IPS-NIHi7 (cell line): ENCODE measurements around the gene MACROD2.
"Not testable (repeated sequence)": the region's sequence is repeated elsewhere in the genome, so short reads cannot be mapped to it uniquely, and the experiment has no call there.

Experiments
- DNase-seq: peaks from one replicate; pipeline ENCODE4 v3.0.0; 2012; ENCODE audit warnings: mixed read lengths; ENCODE audit errors: extremely low spot score

MACROD2 gene

GRCh38 chr20:14264869-14265268 is 269.6 kb downstream of the MACROD2 start:
- peak; percentile 48 for DNase-seq

- no peak for DNase-seq
These were observed 270.9 kb downstream of the MACROD2 start for GRCh38 chr20:14266246-14266645.

- not testable (repeated sequence) for DNase-seq
These were observed 275.4 kb downstream of the MACROD2 start for GRCh38 chr20:14270751-14271150.

GRCh38 chr20:14282140-14282539 is 286.8 kb downstream of the MACROD2 start:
- DNase-seq: no peak

DNA sequence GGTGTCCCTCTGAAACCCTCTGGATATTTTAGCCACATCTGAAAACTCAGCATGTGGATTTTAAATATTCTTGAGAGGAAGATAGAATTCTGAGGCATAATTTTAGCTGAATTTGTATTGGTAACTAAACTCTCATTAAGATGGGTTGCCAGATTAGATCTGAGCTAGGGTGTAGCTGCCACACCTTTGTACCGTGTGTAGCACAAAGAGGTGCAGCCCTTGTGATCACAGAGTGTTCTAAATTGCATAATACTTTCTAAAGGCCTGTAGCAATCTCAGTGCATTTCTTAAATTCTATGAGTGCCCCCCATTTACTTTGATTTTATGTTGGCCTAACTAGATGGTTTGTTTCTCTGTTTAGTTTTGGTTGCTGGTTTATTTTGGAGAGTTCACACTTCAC is 289.1 kb downstream of the MACROD2 start:
- no peak for DNase-seq

- DNase-seq: peak; percentile 11
These were observed 293.3 kb downstream of the MACROD2 start for GRCh38 chr20:14288341-14289330.

GRCh38 chr20:14291502-14291901 is 296.2 kb downstream of the MACROD2 start:
- DNase-seq: no peak

DNA sequence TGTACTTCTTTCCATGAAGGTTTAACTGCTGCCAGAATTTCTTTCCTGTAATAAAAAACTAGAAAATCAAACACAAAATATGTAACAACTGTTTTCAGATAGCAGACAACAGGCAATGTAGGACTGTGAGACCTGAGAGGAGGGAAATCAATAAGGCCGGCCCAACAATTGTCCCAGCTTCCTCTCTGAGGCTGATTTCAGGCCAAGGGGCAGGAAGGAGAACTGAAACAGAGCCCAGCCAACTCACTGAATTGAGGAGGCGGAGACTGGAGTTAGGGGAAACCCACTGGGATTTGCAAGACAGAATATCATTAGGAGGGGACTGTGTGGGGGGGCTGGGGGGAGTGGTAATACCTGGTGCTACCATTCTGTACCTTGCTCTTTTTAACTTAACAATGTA is 299.9 kb downstream of the MACROD2 start:
- peak; percentile 11 for DNase-seq

DNA sequence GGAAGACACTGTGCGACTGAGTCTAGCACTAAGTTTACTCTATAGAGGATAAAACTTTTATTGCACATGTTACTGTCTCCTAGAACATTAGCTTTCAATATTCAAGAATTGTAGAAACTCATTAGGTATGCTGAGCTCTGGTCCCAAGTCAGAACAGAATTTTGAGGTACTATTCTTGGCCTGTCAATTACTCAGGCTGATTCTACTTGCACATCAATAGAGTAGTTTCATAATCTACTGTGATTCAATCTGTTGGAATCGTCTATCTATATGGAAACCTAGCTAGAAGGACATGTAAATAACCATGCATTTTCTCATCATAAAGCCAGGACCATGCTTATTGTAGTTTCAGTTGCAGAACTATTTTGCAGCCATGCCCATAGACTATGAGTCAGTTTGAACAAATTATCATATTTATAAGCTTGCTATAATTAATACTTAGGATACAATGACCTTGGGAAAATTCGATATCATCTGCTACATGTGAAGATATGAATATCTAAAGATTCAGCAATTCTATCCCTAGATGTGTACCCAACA is 300.5 kb downstream of the MACROD2 start:
- DNase-seq: no peak

DNA sequence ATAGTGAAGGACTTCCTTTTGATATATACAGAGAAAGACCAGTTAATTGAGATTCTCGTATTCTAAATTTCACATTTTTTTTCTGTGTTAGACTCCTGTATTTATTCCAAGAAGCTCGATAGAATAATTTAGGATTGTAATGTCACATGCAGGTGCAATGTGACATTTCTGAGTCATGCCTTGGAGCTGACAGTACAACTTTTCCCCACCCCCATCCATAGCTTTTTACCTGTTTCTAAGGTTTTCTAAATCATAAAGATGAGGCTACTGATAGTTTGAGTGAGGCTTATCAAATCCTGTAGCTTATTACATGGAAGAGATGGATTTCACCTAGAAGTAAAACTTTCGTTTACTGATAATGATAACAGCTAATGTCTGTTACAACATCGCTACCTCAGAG is 304.5 kb downstream of the MACROD2 start:
- DNase-seq: no peak

DNA sequence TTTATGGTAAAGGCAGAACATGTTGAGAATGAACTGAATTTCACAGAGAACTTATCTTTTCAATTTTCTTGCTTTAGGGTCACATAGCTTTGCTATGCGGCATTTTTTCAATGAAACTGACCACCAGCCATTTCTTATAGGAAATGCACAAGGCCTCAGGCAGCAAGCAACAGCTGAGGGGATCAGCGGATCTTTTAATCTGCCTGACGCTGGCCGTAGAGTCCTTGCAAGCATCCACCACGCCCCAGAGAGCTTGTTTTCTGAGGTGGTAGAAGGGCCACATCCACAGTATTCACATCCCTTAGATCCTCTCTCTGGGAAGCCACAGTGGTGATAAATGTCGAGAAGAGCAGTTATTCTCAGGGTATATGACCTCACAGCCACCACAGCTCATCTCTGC is 307.8 kb downstream of the MACROD2 start:
- DNase-seq: no peak

DNA sequence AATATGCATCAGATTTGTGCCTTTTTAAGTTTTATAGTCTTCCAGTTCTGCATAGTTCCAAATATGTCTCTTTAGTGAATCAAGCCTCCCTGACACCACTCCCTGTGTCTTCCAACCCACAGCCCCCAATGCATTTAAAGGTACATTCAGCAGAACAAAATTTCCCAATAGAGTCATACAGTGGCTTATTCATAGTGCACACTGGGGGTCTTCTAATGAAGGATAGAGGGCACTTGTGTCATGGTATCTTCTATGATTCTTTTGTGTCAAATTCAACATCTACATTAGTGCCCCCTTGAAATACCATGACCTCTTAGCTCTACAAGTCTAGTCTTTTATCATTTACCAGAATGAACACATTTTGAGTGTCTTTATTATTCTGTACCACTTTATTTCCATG is 308.3 kb downstream of the MACROD2 start:
- no peak for DNase-seq

GRCh38 chr20:14304472-14304871 is 309.2 kb downstream of the MACROD2 start:
- DNase-seq: no peak

DNA sequence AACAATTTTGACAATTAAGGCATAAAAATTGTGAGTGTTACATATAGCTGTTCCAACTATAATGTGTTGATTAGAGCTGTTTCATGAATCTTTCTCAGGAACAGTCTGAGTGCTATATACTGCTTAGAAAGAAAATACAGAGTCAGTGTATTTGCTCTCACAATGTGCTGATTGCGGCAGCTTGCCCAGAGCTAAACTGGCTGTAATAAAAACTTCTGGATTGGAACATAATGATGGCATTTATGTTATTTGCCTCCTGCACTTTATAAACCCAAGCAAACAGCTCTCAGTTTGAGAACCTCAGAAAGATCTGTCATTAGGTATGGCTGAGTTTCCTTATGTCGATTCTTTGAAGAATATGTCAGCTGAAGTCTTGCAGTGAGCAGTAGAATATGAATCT is 312.6 kb downstream of the MACROD2 start:
- no peak for DNase-seq

DNA sequence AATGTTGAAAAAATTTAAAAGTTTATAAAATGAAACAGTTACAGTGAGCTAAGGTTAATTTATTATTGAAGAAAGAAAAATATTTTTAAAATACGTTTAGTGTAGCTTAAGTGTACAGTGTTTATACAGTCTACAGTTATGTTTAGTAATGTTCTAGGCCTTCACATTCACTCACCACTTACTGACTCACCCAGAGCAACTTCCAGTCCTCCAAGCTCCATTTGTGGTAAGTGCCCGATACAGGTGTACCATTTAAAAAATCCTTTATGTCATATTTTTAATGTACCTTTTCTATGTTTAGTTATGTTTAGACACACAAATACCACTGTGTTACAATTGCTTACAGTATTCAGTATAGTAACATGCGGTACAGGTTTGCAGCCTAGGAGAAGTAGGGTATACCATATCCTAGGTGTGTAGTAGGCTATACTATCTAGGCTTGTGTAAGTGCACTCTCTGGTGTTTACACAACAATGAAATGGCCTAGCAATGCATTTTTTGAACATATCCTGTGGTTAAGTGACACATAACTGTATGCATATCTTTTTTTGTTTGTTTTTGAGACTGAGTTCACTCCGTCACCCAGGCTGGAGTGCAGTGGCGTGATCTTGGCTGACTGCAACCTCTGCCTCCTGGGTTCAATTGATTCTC is 315.8 kb downstream of the MACROD2 start:
- DNase-seq: no peak

DNA sequence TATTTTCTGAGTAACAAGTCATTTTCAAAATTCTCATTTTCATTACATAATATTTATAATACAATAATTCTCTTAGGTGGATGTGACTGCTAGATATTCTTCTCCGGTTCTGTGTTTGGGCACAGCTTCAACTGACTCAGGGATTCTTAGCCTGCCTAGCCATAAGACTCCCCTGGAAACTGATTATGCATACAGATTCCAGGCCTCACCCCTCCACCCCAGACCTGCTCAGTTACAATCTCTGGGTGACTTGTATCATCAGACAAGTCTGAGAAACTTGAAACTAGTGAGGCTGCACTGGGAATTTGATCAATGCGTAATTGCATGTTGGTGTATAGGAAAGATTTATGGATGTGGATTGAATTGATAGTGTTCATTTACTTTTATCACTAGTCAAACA is 316.7 kb downstream of the MACROD2 start:
- no peak for DNase-seq

GRCh38 chr20:14313341-14314020 is 318.2 kb downstream of the MACROD2 start:
- DNase-seq: no peak

- DNase-seq: no peak
These were observed 324.4 kb downstream of the MACROD2 start for GRCh38 chr20:14319704-14320103.

GRCh38 chr20:14331646-14332045 is 336.3 kb downstream of the MACROD2 start:
- no peak for DNase-seq

GRCh38 chr20:14332866-14333265 is 337.6 kb downstream of the MACROD2 start:
- no peak for DNase-seq

DNA sequence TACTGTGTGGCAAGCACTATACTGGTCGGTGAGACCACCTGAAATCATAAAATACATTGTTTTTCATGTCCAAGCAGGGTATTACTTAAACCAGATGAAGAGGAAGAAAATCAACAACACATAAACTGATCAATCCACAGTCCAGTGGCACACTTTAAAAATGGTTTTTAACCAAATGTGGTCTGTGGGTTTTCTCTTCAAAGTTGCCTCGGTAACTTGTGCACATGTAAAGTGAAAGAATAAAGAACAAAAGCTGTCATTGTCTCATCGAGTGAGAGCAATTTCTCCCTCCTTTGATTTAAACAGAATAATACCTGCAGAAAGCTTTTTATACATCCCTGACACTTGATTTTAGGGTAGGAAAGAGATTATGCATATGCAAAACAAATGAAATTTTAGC is 338.4 kb downstream of the MACROD2 start:
- DNase-seq: no peak

- peak; percentile 54 for DNase-seq
These were observed 339.1 kb downstream of the MACROD2 start for GRCh38 chr20:14334306-14334930.
